NCI-H2029 (cell line): ENCODE data around the gene DGAT2.

ENCODE experiments used
- DNase-seq: peaks from one replicate; lab custom pipeline; 2025; lab: John Stamatoyannopoulos, UW

The DGAT2 gene

DNA sequence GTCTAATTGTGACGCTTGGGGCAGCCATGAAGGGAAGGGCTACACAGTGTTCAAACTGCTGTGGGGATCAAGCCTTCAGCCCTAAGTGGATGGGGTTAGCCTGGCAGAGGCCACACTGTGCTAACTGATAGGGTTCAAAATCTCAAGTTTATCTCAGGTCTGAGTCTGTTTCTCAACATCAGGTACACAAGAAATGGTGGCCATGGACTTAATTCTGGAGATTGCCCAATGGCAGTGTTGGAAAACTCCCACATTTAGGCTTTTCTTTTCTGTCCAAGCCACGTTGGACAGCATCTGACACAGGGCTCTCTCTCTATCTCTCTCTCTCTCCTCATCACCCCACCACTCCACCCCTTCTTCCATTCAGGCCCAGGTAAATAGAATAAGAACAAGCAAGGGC, 10.9 kb upstream of the DGAT2 start:
- DNase-seq = no peak

DNA sequence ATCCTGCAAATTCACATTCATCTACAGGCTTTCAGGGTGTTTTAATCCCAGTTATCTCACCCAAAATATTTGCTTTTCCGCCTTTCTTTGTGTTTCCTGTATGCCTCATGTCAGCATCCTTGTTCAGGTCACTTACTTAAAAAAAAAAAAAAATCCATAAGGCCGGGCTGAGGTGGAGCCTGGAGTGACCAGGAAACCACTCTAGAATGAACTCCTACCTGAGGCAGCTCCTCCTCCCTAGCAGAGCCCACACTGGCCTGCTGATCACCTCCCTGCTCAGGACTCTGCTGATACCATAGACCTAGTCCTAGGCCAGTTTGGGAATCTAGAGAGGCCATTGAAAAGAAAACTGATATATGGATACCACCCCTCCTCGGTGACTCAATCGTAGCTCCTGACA, 8.7 kb upstream of the DGAT2 start:
- no peak for DNase-seq

DNA sequence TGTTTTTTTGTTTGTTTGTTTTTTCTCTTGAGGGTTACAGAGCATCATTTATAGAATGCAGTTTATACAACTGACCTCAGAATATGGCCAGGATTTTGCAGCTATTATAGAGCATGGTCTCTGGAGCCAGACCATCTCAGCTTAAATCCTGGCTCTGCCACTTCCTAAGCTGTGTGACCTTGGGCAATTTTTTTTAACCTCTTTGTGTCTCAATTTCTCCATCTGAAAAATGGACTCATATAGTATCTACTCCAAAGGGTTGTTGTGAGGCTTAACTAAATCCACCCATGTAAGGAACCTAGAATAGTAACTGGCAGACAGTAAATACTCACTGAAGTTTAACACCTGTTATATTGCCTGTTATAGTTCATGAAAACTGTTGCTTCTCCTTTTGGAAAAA, 8.3 kb upstream of the DGAT2 start:
- DNase-seq = no peak

DNA sequence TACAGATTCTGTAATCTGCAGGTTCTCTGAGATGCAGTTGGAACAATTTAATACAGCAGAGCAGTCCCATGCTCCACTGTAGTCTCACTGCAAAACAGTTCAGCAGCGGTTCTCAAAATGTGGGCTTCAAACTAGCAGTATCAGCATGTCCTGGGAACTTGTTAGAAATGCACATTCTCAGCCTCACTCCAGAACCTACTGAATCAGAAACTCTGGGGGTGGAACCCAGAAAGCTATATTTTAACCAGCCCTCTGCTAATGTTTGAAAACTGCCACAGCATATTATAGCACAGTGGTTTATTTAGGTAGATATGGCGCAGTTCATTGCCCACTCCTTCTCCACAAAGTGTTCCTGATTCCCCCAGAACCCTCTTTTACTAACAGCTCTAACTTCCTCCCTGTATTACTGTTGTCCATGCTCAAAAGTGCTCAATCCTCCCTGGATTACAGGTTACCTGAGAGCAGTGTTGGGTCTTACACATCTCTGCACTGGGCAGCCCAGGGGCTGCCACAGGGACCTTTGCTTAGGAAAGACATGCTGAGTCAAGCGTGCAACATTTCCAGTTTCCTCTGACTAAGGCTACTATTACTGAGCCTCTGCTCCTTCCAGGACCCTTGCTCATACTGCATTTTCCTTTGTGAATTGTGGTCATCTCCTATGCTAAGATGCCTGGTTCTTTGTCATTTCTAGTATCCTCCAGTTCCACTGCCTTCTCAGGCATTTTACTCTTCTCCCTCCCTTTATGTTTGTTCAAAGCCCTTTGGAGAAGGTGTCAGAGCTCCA, 7.7 kb upstream of the DGAT2 start:
- DNase-seq = no peak

DNA sequence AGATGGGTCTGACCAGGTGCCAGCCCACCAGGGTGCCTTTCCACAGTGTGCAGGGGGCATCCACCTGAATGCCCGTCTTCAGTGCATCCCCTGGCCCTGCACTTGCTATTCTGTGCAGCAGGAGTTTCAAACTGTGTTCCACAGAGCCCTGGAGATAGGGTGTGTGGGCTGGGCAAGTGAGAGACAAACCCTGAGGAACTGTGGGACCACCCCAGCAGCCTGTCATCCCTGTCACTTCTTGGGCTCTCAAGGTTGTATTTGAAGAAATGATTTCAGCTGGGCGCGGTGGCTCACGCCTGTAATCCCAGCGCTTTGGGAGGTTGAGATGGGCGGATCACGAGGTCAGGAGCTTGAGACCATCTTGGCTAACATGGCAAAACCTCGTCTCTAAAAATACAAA, 6.4 kb upstream of the DGAT2 start:
- DNase-seq = no peak

DNA sequence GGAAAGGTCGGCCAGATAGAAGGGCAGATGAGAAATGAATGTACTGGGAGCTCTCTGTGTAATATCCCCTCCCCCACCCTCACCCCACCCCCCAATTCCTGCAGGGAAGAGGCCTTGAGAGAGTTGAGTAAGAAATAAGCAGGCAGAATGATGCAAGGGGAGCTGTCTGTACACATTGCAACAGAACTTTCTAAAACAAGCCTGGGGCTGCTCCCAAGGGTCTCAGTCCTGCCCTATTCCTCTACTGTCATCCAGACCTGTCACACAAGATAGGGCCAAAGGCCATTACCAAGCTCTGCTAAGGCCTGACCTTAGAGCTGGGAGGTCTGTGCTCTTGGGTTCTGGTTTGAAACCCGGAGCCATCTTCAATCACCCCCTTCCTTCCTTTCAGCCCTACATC, 5.7 kb upstream of the DGAT2 start:
- DNase-seq = no peak

DNA sequence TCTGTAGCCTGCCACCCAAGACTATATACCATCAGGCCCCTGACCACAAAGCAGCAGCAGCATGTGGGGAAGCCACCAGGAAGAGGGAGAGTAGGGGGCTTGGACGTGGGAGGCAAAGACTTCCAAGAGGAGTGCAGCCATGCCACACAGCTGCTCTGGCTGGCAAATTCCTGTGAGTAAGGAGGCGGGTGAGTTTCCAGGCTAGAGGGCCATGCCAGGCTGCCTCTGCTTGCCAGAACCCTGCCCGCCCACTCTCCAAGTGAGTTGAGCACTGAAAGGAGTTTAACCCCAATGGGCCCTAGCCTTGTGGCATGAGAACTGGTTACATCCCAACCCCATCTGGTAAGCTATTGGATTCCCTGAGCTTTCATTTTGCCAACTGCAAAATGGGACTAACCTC, 4.7 kb upstream of the DGAT2 start:
- no peak for DNase-seq

DNA sequence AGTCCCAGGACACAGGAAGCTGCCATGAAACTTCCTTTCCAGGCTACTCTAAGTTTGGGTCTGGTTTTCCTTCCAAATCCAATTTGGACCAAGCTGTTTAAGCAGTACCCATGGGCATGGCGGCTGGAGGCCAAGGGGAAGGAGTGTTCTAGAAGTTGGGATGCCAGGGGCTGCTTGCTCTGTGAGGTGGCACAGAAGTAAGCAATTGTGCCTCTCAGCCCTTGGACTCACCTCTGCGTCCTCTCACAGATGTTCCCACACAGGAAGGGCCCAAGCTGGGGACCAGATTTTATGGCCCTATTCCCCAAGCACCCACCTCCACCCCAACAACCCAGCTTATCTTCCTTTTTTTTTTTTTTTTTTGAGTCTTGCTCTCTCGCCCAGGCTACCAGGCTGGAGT, 3.5 kb upstream of the DGAT2 start:
- DNase-seq = no peak

DNA sequence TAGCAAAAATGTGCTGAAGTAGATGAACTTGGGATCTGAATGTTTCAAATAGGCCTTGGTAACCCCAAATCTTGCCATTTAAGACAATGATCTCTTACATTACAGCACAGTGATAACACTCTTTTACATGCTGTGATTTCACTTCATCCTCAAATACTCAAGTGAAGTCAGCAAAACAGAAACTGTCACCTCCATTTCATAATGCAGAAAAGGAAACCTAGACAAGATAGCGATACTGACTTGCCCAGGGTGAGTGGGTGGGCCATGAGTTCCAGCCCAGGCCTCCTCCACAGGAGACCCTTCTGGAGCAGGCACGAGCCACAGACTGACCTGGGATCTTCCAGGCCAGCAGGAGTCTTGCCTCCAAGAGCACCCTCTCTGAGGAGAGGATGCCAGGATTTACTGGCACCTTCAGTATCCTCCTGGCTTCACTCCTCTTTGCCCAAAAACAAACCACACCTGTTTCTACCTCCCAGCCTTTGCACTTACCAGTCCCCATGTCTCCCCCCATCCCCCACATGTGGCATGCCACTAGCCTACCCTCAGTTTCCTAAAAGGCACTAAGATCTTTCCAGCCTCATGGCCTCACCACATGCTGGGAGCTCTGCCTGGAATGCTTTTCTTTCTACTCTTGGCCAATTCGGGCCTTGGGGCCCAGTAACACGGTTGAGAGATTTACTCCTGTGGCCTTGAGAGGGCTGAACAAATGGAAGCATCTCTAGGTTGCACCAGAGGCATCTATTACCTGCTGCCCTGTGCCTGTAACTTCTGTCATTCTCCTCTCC, 1.9 kb upstream of the DGAT2 start:
- DNase-seq = no peak

DNA sequence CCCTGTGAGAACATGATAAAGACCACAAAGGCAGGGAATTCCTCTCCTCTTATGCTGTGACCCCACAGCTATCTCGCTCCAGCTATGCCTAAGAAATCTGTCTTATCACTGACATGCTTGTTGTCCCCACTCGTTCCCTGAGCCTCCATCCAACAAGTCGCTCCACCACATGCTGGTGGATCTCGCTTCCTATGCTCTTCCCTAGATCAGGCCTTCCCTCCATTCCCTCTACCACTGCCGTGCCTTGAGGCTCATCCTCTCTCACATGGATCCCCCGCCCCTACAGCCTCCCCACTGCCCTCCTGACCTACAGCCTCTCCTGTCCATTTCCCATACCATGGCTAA, 1.4 kb upstream of the DGAT2 start:
- DNase-seq = no peak

DNA sequence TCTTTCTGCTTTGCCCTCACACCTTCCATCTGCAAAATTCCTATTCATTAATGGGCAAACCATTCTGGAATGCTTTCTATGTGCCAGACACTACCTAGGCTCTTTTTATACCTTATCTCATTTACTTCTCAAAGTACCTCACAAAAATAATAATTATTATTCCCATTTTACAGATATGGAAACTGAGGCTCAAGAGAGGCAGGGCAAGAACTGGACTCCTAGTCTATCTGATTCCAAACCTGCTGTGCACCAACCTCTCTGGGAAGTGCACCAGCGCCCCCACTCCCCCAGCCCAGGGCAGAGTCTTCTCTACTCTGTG, 826 bp upstream of the DGAT2 start:
- no peak for DNase-seq

DNA sequence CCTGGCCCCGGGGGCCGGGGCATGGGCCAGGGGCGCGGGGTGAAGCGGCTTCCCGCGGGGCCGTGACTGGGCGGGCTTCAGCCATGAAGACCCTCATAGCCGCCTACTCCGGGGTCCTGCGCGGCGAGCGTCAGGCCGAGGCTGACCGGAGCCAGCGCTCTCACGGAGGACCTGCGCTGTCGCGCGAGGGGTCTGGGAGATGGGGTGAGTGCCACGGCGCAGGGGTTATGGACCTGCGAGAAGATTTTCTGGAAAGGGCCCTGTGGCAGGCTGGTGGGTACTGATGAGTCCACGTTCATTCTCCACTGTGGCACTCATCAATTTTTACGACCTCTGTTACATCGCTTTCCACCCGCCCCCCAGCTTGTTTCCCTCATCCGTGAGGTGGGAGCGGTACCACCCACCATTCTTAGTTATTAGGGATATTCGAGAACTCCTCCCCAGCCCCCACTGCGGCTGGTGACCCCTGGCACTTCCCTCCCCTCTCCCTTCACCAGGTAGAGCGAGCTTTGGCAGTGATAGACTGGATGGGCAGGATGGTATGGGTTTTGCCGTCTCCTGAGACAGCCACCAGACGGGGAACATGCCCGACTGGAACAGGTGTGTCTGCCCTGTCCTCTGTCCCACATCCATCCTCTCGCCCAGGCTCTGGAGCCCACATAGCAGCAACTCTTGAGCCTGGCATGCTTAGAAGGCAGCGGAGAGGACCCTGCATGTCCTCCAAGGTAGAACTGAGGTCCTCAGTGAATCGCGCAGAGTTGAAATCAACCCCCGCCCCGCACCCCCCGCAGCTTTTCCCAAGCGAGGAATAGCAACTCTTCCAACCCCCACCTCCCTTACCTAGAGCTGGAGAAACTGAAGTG, 562 bp downstream of the DGAT2 start:
- no peak for DNase-seq

DNA sequence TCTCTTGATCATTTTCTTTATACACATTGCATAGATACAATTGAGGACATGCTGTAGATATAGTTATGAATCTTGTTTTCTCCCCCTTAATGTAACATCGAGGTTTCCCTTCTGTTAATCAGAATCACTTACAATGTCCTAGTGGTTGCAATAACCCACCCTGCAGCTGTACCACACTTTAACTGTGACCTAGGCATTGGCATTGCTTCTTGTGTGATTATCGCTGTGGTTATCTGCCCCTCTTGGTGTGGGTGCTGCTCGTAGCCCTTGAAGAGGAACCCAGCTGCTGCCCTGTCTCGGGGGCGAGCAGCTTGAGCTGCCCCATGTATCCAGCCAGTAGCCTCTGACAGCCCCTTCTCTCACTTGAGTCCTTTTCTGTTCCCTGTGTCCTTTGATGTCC, 1.5 kb downstream of the DGAT2 start:
- DNase-seq = no peak

DNA sequence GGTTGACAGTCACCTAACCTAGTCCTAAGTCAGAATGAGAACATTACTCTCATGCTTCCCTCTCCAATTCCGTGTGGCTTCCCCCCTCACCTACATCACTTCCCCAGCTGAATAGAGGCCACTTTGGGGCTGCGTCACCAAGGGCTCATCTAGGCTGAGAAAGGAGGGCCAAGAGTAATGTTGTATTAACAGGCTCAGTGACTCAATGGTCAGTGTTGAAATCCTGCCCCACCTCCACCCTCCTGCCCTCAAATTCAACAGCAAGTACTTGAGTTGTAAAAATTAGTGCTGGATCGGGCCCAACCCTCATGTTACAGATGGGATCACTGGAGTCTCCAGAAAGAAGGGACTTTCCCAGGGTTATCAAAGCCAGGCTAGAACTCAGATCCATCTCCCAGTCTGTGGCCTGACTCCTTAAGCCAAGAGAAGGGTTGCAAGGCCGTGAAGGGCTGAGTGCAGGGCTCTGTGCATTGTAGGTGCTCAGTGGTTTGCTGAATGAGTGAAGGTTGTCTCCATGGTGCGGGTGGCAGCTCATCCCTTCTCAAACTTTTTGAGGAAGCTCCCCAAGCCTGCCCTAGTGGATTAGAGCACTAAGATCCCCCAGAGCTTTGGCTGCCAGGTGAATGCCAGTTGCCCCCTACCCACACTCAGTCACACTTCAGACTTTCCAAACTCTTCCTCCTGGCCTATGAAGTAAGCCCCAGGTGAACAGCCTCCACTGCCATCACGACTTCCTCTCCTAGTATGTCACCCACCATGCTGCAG, 3.2 kb downstream of the DGAT2 start:
- DNase-seq = no peak

DNA sequence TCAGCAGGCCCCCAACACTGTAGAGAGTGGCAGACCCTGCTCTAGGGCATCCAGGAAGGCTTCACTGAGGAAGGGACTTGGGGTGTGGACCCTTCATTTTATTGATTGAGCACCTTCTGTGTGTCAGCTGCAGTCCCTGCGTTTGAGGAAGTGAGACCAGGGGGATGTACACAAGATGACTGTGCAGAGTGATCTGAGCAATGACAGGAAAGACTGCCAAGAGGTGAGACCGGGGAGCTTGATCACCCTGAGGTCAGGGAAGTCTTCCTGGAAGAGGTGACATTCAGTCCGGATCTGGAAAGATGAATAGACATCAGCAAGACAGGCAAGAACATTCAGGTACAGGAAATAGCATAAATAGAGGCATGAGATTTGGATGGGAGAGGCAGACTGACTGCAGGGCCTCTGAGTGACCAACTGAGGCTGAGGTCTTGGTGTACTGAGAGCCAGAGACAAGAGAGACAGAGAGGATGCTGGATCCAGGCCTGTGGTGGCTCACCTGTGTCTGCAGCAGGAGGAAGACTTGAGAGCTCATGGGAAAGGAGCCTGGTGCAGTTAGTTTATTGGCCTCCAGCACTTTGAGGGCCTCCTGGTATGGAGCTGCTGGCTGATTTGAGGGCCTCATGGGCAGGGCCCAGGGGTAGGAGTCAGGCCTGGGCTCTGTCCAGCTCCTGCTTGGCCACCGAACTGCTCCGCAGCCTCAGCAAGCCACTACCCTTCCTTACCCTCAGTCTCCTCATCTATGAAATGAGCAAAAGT, 5.2 kb downstream of the DGAT2 start:
- DNase-seq = no peak

DNA sequence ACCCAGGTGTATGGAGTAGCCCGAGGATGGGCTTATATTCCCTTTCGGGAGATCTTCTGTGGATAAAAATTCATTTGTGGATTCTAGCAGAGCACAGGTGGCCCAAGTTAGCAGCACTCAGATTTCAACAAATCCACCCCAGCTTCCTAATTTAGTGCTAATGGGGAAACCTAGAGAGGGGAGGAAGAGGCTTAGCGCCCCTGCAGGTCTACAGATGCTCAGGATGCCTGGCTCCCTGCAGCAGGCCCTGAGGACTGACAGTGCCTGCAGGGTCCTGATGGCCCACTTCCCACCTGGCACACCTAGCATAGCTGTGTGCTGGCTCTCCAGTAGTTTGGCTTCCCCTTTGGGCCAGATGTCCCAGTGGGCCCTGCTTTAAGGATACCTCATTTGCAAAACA, 6.5 kb downstream of the DGAT2 start:
- no peak for DNase-seq

DNA sequence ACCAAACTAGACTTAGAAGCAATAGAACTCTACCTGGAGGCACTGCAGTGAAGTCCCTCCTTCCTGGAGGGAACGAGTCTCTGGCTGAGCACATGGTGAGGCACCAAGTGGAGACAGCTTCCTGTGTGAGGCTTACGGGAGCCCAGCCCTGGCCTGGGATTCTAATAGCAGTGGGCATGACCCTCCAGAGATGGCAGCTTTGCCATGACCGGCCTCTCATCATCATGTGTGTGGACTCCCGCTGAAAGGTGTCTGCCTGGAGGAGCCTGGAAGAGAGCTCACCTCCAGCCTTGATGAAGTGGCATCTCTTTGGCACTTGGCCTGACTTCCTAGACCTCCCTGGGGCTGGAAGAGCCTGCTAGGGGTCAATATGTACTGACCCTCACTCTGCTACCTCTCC, 8.0 kb downstream of the DGAT2 start:
- DNase-seq = no peak

DNA sequence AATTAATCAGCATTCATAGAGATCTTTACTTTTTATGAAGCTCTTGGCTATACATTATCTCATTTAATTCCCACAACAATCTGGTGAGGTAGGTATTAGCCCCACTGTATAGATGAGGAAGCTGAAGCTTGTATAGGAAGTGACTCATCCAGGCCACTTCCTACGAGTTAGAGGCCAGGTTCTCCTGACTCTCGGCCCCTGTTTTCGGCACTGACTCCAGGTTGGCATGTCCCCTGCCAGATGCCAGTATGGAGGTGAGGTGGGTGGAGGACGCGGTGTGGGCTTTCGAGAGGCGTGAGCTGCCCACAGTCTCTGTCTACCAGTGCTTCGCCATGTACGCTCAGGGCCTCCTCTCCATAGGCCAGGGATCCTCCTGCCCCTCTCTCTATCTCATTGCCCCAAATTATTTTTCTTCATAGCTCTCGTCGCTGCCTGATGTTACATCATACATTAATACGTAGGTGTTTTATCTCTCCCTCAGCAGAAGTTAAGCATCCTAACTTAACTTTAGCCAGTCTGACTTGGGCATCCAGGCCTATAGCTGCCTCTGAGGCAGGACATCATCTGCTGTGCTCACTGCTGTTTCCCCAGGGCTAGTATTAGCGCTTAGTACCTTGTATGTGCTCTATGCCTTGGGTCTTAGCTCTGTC, 9.0 kb downstream of the DGAT2 start:
- DNase-seq = no peak

DNA sequence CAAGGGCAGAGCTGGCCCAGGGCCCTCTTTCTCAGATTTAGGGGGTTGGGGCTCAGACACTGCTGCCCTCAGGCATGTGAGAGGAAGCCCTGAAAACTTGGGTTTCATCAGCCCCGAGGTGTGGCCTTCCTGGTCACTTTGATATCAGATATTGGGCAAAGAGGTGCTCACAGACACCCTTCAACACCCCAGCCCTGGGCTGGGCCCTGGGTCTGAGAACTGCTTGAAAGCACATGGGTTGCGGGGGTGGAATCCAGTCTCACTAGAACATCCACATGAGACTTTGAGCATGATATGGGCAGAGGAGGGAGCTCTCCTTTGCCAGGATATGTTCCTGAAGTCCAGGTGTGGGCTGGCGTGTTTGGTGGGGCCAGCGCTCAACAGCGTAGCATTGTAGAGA, 10.4 kb downstream of the DGAT2 start:
- no peak for DNase-seq

DNA sequence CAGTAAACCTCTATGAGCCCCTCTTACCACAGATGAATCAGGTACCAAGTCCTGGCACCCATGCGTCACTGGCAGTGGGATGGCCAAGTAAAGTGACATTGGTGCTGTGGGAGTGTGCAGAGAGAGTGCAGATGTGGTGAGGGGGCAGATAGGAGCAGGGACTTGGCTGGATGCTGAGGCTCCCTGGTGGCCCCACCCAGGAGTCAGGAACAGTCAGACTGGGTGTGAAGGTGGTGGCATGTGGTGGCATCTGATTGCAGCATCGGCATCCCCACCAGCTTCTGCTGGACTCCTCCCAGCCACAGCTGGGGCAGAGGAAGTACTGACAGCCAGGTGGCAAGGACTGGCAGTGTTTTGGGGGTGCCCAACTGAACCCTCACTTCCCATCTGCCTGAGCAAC, 11.4 kb downstream of the DGAT2 start:
- DNase-seq = no peak

DNA sequence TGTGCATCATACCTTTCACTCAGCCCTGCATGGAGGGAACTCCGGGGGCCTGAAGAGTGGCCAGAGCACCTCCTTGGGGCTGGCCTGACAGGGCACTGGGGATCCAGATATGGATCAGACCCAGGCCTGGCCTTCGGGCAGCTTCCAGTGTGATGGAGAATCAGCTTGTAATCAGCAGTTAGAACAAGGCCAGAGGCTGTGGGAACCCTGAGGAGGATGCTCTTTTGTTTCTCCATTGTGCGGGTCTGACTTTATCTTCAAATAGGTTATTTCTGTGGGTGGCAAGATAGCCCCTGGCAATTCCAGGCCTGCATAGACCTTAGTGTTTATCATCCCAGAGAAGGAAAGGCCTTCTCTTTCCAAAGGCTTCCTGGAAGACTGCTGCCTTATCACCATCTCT, 12.3 kb downstream of the DGAT2 start:
- DNase-seq = no peak
